NOMO-1 treated with dmso at 0.1 percent for 144 hours (cell line): ENCODE data around the gene ERN1.
"Not testable (repeated sequence)": the region's sequence is repeated elsewhere in the genome, so short reads cannot be mapped to it uniquely, and the experiment has no call there.

Source experiments
- DNase-seq: peaks from one replicate; lab custom pipeline; 2025; ENCODE audit not compliant: unreplicated experiment; lab: John Stamatoyannopoulos, UW

ERN1 gene

GRCh38 chr17:64129765-64130558 lies at the start of gene ERN1:
Gene ERN1 (minus strand): TSS chr17:64130144. CDS start chr17:64130029, 115 bp downstream.
- DNase-seq = peak; percentile 84

DNA sequence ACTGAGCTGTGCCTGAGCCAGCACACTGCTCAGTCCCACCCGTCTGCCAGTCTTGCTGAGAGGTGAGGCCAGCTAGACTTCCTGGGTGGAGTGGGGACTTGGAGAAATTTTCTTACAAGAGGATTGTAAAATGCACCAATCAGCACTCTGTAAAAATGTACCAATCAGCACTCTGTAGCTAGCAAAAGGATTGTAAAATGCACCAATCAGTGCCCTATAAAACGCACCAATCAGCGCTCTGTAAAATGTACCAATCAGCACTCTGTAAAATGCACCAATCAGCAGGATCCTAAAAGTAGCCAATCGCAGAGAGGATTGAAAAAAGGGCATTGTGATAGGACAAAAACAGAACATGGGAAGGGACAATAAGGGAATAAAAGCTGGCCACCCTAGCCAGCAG lies 49.1 kb upstream of the ERN1 start:
- DNase-seq = not testable (repeated sequence)

- no peak for DNase-seq
Measured at GRCh38 chr17:64178011-64178825, 48.3 kb upstream of the ERN1 start.

- no peak for DNase-seq
Measured at GRCh38 chr17:64177311-64178010, 47.5 kb upstream of the ERN1 start.

DNA sequence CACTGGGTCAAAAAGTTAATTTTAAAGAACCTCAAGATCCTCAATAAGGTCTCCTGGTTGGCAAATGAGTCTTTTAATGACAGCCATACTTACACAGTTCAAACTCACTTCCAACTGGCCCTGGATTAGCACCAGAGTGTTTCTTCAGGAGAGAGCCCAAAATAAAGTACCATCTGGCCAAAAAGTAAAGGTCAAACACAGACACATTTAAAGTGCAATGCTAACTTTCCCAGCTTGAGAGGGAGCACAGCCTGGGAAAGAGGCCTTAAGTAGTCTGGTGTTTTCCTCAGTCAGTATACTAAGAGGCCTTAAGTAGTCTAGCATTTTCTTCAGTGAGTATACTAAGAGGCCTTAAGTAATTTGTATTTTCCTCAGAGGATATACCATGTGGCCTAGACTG lies 46.6 kb upstream of the ERN1 start:
- DNase-seq = no peak

GRCh38 chr17:64174686-64175456 lies 44.9 kb upstream of the ERN1 start:
- peak; percentile 88 for DNase-seq

GRCh38 chr17:64173646-64174045 lies 43.7 kb upstream of the ERN1 start:
- DNase-seq = no peak

- no peak for DNase-seq
Measured at GRCh38 chr17:64172510-64172909, 42.6 kb upstream of the ERN1 start.

GRCh38 chr17:64171041-64171440 lies 41.1 kb upstream of the ERN1 start:
- no peak for DNase-seq

GRCh38 chr17:64170286-64170685 lies 40.3 kb upstream of the ERN1 start:
- DNase-seq = no peak

- not testable (repeated sequence) for DNase-seq
Measured at GRCh38 chr17:64167666-64168065, 37.7 kb upstream of the ERN1 start.

- no peak for DNase-seq
Measured at GRCh38 chr17:64166876-64167275, 36.9 kb upstream of the ERN1 start.

DNA sequence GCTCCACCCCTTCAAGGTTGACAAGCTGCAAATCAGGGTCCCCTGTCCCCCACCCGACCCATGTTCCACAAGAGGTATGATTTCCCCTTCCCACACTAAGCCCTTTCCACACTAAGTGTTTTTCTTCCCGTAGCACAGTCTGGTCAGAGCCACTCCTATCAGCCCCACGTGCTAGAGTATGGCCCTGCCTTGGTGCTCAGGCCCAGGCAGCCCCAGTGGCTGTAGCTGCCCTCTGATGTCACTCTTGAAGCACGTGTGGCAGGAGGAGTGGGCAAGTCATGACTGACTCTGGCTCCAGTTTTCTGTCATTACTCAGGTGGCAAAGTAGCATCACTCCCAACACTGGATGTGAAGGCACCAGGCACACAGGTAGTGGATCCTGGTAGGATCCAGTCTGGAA lies 35.4 kb upstream of the ERN1 start:
- no peak for DNase-seq

- DNase-seq = no peak
Measured at GRCh38 chr17:64164596-64165285, 34.8 kb upstream of the ERN1 start.

DNA sequence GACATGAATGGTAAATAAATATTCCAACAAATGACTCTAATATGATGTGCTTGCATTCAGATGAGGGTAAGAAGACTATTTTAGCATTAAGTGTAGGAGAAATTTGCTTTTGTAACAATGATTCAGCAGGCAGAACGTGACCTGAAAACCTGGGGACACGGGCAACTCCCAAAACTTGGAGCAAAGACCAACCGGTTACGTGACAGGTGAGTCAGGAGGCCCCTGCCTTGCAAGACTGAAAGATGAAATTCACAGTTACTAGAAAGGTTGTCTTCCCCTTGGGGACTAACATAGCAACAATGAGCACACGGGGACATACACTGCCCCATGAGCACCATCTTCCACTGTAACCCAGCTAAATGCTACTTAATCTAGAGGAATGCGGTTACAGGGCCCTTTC lies 33.5 kb upstream of the ERN1 start:
- DNase-seq = no peak

DNA sequence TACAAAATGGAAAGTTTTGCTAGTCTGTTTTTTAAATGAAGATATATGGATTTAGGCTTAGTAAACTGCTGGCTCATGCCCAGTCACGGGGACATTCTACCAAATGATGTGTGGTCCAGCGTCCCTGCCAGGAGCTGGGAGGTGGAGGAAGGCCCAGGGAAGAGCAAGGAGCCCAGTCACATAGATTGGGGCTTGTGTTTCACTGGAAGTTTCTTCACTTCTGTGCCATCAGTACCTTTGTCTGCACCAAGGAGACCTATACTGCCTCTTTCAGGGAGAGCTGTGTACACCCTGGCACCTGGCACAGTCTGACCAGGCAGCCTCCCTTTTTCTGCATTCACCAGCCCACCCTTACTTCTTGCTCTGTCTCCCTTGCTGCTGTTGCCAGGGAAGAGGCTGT lies 32.6 kb upstream of the ERN1 start:
- DNase-seq = no peak

DNA sequence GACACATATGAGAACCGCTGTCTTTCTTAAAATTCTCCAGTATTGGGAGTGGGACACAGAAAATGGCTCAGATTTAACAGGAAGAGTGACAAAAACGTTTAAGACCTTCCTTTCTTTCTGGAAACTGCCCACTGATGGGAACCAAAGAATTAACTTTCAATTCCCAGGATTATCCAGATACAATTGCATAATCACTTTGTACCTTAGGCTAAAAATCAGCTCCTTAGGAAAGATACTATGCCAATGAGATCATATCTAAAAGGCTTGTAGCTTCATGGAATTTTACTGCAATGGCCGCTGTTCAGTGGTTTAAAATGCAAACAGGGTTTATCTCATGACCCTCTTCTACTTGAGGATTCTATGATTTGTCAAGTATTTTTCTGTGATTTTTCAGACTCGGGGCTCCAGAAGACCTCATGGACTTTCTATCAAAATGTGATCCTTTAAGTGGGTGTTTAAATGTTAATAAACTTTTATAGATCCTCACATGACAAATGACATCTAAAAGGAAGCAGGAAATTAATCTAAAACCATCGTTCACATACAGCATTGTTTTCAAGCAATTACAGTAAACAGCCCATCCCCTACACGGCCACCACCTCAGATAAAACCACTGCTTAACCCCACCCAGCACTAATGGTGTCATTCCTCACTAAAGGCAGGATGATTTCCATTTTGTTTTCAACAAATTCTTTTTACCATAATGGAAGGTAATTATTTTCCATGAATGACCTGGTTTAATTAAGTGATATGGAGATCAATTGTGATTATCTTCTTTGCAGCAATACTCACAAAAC lies 31.6 kb upstream of the ERN1 start:
- DNase-seq = no peak

DNA sequence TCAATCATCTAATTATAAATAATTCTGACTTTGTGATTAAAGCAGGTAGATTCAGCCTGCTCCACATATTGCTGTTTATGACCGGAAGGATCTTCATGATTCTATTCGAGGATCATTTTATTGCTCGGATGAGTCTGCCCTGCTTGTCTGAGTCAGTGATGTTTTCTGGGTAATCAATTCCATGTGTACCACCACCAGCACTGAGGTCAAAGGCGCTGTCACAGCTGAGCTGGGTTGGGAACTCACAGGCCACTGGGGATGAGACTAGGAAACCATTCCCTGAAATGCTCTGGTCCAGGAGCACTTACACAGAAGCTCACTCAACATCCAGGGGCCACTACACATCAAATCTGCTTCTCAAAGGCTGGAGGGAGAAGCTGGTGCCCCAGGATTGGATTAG lies 30.4 kb upstream of the ERN1 start:
- no peak for DNase-seq

- no peak for DNase-seq
Measured at GRCh38 chr17:64158831-64159590, 29.1 kb upstream of the ERN1 start.
